GM12891 (cell line): Measurements from ENCODE around the gene CPHXL.

ENCODE experiments used
- DNase-seq: peaks from one replicate; pipeline ENCODE4 v3.0.0; 2011; ENCODE audit warnings: low spot score; ENCODE audit not compliant: insufficient read length
- FAIRE-seq: peaks from 2 replicates; lab custom pipeline; 2011; peaks lifted over from hg19 to GRCh38; lab: Jason Lieb, UNC
- PAX5 ChIP-seq: IDR thresholded peaks from 2 replicates; pipeline ENCODE4 v1.6.1; 2011; ENCODE audit warnings: low read length, moderate library complexity, mild to moderate bottlenecking; ENCODE audit not compliant: insufficient read depth, severe bottlenecking
- POLR2A ChIP-seq: IDR thresholded peaks from 2 replicates; pipeline ENCODE4 v1.6.1; 2011; ENCODE audit warnings: low read depth, low read length, control low read depth
- POLR2AphosphoS5 ChIP-seq: IDR thresholded peaks from 2 replicates; pipeline ENCODE4 v1.6.1; 2011; ENCODE audit warnings: low read depth, low read length, control low read depth
- POU2F2 ChIP-seq: IDR thresholded peaks from 2 replicates; pipeline ENCODE4 v1.6.1; 2011; ENCODE audit warnings: low read depth, mild to moderate bottlenecking, control low read depth, low read length, moderate library complexity
- SPI1 ChIP-seq: IDR thresholded peaks from 2 replicates; pipeline ENCODE4 v1.6.1; 2011; ENCODE audit warnings: low read depth, low read length, control low read depth
- TAF1 ChIP-seq: IDR thresholded peaks from 2 replicates; pipeline ENCODE4 v1.6.1; 2011; ENCODE audit warnings: low read depth, low read length, control low read depth

CPHXL gene

DNA sequence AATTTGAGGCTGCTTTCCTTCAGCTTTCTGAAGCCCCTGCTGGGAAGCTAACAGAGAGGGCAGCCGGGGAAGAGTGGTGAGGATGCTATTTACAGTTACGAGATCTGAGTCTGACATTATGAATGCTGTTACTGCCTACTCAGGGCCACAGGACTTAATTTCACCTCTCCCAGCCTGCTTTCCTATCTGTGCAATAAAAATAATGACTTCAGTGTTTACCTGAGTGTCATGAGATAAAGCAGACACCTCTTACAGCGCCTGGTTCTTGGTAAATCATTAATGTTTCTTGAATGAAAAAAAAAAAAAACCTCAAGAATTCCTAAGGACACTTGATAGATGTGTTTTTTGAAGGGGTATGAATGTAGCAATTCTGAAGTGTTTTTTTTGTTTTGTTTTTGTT lies 24.2 kb upstream of the CPHXL start:
- DNase-seq, result no peak
- no peak for FAIRE-seq
- TF ChIP-seq PAX5 (no peak), POLR2A (no peak), SPI1 (no peak), TAF1 (no peak), POU2F2 (no peak)

DNA sequence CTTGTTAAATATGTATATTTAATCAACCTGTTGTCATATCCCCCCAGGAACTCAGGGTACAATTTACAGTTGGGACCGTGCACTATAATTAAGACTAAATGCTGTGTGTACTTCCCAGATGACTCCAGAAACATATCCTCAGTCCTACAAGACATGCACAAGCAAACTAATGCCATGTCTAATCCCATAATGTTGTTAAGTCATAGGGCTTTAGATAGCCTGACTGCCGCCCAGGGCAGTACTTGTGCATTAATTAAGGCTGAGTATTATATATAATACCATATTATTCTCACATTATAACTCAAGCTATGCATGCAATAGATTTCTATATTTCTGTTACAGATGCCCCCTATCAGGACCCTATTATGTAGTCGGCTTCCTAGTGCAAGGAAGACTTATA lies 20.1 kb upstream of the CPHXL start:
- TF ChIP-seq TAF1 (no peak), SPI1 (no peak), POLR2AphosphoS5 (no peak), PAX5 (no peak), POLR2A (no peak), POU2F2 (no peak)
- FAIRE-seq, result no peak
- DNase-seq, result no peak

DNA sequence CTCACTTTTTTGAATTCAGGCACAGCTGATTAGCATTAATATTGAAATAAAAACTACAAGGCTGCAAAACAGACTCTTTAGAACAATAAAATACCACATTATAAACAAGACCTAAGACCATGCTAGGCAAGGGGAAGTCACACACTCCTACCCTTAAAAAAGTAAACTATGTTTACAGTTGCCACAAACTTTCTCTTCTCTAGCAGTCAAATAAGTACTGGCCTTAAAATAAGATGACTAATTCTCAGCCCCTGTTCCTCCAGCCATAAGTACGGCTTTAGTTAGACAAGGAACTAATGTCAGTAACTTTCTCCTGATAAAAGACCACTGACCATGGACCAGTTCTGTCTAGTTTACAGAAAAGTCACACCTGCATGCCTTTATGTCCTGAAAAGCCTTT lies 19.5 kb upstream of the CPHXL start:
- FAIRE-seq (no peak), DNase-seq (no peak)
- TF ChIP-seq SPI1 (0 out of 2 replicates have a peak, but pooled peaks have one; percentile 13), POLR2A (no peak)

DNA sequence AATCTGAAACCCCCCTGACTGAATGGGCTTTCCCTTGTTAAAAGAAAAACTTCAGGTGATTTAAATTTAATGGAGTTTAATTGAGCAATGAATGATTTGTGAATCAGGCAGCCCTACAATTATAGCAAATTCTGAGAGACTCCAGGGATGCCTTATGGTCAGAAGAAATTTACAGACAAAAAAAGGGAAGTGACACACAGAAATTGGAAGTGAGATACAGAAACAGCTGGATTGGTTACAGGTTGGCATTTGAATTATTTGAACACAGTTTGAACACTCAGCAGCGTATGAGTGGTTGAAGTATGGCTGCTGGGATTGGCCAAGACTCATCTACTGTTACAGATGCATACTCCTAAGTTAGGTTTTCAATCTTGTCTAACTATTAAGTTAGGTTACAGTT lies 19.0 kb upstream of the CPHXL start:
- FAIRE-seq (no peak), DNase-seq (no peak)
- no peak for TF ChIP-seq TAF1
- no peak for TF ChIP-seq POU2F2
- TF ChIP-seq POLR2A, result no peak
- peak; percentile 88 for TF ChIP-seq SPI1
- no peak for TF ChIP-seq POLR2AphosphoS5
- no peak for TF ChIP-seq PAX5

DNA sequence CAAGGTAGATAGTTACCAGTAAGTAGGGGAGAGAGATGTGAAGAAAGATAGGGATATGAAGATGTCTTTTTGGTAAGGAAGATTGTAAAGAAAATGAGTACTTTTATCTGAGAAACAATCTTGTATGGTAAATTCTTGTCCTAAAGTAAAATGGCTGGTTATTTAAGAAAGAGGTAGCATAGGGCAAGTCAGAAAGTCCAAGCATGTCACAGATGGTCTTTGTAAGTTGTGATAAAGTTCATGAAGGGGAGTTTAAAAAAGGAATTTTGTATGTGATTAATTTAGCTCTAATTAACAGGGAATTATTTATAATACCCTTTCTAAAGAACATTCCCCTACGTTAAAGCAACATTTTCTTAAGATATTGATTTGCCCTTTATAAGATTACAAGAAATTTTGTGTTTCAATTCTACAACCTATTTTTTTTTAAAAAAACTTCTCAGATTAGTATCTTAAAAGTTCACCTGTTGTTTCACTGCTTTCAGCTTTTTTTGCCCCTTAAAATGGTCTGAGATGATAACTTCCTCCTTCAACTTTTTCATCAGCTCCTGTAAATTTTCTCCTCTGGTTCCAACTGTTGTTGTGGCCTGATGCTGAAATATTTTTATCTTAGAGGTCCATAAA lies 16.2 kb upstream of the CPHXL start:
- FAIRE-seq (no peak), DNase-seq (no peak)
- no peak for TF ChIP-seq POU2F2
- TF ChIP-seq SPI1, result no peak
- TF ChIP-seq TAF1, result no peak
- no peak for TF ChIP-seq POLR2AphosphoS5
- no peak for TF ChIP-seq POLR2A
- no peak for TF ChIP-seq PAX5

DNA sequence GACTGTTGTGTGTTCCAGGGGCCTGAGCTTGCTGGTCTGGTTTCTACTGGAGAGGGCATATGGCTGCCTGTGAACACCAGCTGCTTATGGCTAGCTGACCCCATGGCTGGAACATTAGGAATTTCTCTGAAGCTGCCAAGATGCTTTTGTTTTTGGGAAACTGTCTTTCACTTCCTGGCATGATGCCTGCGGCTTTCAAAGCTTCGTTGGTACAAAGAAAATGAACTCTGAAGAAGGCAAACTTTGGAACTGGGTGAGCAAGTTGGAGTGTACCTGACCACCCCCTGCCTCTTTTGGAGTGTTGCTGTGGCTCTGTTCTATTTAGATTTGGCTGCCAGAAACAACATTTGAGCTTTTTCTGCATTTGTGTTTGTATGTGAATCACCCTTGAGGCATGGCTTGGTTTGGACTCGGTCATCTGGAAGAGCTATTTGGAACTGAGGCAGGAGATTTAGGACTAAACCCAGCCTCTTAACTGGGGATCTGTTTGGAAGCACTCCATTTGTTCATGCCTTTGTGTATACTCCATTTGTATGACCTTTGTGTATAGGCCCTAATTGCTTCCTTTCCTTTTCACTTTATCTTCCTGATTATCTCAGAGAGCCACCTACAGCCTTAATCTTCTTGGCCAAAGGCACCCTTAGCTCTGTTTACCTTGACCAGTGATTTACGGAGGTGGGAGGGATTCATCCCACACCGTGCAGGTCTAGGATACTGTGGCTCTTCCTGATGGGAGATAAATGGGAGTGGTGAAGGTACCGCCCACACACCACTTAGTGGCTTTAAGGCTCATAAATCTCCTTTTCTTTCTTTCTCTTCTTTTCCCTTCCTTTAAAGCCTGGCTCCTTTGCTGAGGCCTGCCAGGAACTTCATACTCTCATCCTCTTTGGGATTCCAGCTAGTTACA lies 7.3 kb upstream of the CPHXL start:
- TF ChIP-seq TAF1 (no peak), POLR2A (no peak), PAX5 (no peak), POLR2AphosphoS5 (no peak), POU2F2 (no peak), SPI1 (no peak)
- DNase-seq, result no peak
- FAIRE-seq, result no peak

DNA sequence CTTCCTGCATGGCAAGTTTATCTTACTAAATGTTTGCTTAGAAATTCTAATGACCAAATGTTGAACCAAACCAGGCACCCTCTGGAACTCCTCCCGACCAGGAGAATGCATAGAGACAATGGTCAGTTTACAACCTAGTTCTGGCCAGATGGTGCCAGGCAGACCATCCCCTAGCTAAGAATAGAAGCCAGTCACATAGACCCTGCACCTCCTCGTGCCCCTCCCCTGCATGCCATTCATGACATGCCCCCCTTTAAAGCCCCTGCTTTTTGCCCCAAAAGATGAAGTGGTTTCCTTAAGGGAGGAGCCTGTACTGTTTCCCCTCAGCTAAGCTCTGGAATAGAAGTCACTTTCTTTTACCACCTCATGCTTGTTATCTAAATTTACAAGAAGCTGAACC lies 6.6 kb upstream of the CPHXL start:
- TF ChIP-seq SPI1, result no peak
- no peak for TF ChIP-seq POLR2A
- no peak for TF ChIP-seq POU2F2
- no peak for TF ChIP-seq TAF1
- no peak for TF ChIP-seq PAX5
- TF ChIP-seq POLR2AphosphoS5, result no peak
- no peak for FAIRE-seq
- DNase-seq, result no peak

DNA sequence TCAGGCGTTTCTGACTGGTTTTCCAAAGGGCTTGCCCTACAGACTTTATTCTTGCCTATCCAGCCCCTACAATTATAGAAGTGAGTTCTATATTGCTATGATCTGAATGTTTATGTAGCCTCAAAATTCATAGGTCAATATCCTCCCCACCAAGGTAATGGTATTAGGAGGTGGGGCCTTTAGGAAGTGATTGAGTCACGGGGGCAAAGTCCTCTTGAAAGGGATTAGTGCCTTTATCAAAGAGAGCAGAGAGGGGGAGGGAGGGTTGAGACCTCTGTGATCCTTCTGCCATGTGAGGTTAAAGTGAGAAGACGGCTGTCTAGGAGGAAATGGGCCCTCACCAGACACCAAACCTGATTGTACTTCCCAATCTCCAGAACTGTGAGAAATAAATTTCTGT lies 931 bp upstream of the CPHXL start:
- DNase-seq (no peak), FAIRE-seq (no peak)
- no peak for TF ChIP-seq SPI1
- no peak for TF ChIP-seq POU2F2
- no peak for TF ChIP-seq PAX5
- no peak for TF ChIP-seq TAF1
- TF ChIP-seq POLR2AphosphoS5, result no peak
- TF ChIP-seq POLR2A, result no peak

DNA sequence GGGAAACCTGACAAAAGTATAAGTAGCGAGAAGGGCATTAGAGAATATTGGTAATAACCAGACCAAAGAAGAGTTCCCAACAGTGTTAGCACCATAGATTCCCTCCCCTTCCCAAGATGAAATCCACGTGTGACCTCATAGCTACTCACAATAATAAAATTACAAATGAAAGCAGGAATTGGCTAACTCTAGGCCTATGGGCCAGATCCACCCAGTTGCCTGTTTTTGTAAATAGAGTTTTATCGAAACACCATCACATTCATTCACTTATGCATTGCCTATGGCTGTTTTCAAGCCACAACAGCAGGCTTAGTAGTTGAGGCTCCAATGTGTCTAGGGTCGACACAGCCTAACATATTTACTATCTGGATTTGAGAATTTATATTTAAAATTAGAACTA lies 7.8 kb downstream of the CPHXL start:
- DNase-seq (no peak), FAIRE-seq (no peak)
- TF ChIP-seq SPI1, result no peak
- no peak for TF ChIP-seq POLR2A
- no peak for TF ChIP-seq TAF1
- no peak for TF ChIP-seq PAX5
- TF ChIP-seq POU2F2, result no peak
- no peak for TF ChIP-seq POLR2AphosphoS5

DNA sequence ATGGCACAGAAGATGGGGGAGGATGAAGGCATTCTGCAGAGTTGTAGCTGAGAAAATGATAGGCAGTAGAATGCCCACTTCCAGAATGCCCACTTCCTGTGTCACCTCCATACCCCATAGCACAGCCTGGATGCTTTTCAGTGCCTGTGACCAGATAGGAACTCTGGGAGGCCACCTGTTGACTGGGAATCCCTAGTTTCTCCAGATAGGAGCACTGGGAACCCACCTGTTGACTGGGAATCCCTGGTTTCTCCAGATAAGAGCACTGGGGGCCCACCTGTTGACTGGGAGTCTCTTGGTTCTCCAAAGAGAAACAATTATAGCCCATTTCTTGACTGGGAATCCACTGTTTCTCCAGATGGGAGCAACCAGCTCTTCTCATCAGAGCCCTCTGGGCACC lies 11.6 kb downstream of the CPHXL start:
- FAIRE-seq (no peak), DNase-seq (no peak)
- TF ChIP-seq PAX5, result no peak
- no peak for TF ChIP-seq SPI1
- no peak for TF ChIP-seq POU2F2
- no peak for TF ChIP-seq TAF1
- no peak for TF ChIP-seq POLR2A
- TF ChIP-seq POLR2AphosphoS5, result no peak
